ENCODE data around the gene ERC2. TPM values are rescaled to one million over a fixed set of nuclear protein-coding genes. Genes with fewer than 3 reads are reported as not detected.

ERC2 gene
- total and polyA plus RNA-seq, 2 donors (not counting 3 experiments of a cell fraction or from before 2014, with no cell fraction given), result 5.6 to 15.5 TPM

DNA sequence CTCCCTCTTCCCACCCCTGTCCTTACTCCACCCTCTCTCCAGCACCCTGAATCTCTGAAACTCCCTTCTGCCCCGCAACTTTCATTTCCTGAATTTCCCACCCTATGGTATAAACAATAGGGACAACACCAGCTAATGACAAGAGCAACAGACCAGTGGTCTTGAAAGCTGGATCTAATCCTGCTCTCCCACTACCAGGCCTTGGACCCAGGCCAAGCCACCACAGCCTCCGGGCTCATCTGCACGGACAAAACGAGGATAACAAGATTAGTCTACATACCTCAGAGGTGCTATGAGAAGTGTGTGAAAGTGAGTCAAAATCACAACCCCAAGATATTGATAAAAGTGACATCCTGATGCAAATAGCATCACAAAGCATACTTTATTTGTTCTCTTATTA lies 128.6 kb downstream of the ERC2 start:
- Histone ChIP-seq H2AFZ (ENCODE audit: low read depth, low read length) (no peak overlapping the region), H3K4me3 (replicated peaks in 1 of 3; ENCODE audit: insufficient read depth in 1 of 3, low read depth in 1 of 3, low read length in 3 of 3) (no peak overlapping the region), H3K9me1 (replicated peaks; ENCODE audit: control insufficient read depth, extremely low read depth, insufficient read depth, low read length) (no peaks in the 10 kb centered on the region), H3K4me1 (ENCODE audit: control insufficient read depth, extremely low read depth, insufficient read depth, low read length) (no peaks in the 10 kb centered on the region), H3K9me3 (replicated peaks; ENCODE audit: control insufficient read depth, insufficient read depth, low read length) (no peaks in the 10 kb centered on the region), H3K36me3 (ENCODE audit: control insufficient read depth in 2 of 2, extremely low read depth in 1 of 2, insufficient read depth in 2 of 2, low read length in 2 of 2) (no peaks in the 10 kb centered on the region), H3K27ac (ENCODE audit: insufficient read depth, low read depth, low read length) (no peak overlapping the region), H3K79me2 (ENCODE audit: control insufficient read depth, insufficient read depth, low read length) (no peaks in the 10 kb centered on the region), H4K20me1 (replicated peaks; ENCODE audit: control insufficient read depth, extremely low read depth, insufficient read depth, low read length) (peaks cover 2% of the 10 kb centered on the region), H3K27me3 (ENCODE audit: control insufficient read depth in 2 of 2, insufficient read depth in 2 of 2, low read length in 2 of 2) (no peaks in the 10 kb centered on the region), H3K9ac (replicated peaks; ENCODE audit: extremely low read depth, insufficient read depth, low read length) (no peak overlapping the region), H3K4me2 (ENCODE audit: insufficient read depth, low read length) (no peak overlapping the region)
- intact Hi-C loops (cut with micrococcal nuclease) (loop anchor here (1.0 kb wide), 2 partner anchors 108 to 155 kb away; no protein-coding TSS in a partner anchor), dilution Hi-C loops (cut with MboI; ENCODE audit: extremely low pct_ligation_motif_present, low sequenced_read_pairs) (no loop called here)
- TF ChIP-seq, protein P1, sequence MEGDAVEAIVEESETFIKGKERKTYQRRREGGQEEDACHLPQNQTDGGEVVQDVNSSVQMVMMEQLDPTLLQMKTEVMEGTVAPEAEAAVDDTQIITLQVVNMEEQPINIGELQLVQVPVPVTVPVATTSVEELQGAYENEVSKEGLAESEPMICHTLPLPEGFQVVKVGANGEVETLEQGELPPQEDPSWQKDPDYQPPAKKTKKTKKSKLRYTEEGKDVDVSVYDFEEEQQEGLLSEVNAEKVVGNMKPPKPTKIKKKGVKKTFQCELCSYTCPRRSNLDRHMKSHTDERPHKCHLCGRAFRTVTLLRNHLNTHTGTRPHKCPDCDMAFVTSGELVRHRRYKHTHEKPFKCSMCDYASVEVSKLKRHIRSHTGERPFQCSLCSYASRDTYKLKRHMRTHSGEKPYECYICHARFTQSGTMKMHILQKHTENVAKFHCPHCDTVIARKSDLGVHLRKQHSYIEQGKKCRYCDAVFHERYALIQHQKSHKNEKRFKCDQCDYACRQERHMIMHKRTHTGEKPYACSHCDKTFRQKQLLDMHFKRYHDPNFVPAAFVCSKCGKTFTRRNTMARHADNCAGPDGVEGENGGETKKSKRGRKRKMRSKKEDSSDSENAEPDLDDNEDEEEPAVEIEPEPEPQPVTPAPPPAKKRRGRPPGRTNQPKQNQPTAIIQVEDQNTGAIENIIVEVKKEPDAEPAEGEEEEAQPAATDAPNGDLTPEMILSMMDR (IDR thresholded peaks at IDR 0.05; ENCODE audit: extremely low read depth in 1 of 2, insufficient read depth in 1 of 2, low read depth in 1 of 2, low read length in 2 of 2), result no peak
- no peak for TF ChIP-seq JUN (IDR thresholded peaks at IDR 0.05; ENCODE audit: borderline replicate concordance, insufficient read depth, insufficient read length, low read depth)
- TF ChIP-seq FOS (IDR thresholded peaks at IDR 0.05; ENCODE audit: borderline replicate concordance, insufficient read depth, low read length), result no peak
- no peak for TF ChIP-seq MYC (IDR thresholded peaks at IDR 0.05; ENCODE audit: low read depth, low read length)
- TF ChIP-seq POLR2AphosphoS5 (IDR thresholded peaks at IDR 0.05; ENCODE audit: insufficient read depth, low read depth, low read length), result no peak
- TF ChIP-seq GATA2 (IDR thresholded peaks at IDR 0.05; ENCODE audit: insufficient read depth, insufficient read length, low read depth, low read length), result no peak
- TF ChIP-seq POLR2A (IDR thresholded peaks at IDR 0.05; ENCODE audit: low read depth, low read length), result no peak
- TF ChIP-seq, protein P2, sequence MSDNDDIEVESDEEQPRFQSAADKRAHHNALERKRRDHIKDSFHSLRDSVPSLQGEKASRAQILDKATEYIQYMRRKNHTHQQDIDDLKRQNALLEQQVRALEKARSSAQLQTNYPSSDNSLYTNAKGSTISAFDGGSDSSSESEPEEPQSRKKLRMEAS (IDR thresholded peaks at IDR 0.05; ENCODE audit: insufficient read depth, insufficient read length), result no peak
- TF ChIP-seq EZH2 (IDR thresholded peaks at IDR 0.05; ENCODE audit: borderline replicate concordance, low read depth, low read length, severe bottlenecking), result no peak
- FAIRE-seq (no peak), DNase-seq (ENCODE audit: low read depth, low spot score) (no peak)
- POLR2A ChIA-PET, result no interaction called here
- BruUV-seq (replicated peaks), result no TSS peak
- CTCF ChIA-PET, result interaction anchor here (0.7 to 4.3 kb wide), 15 partner anchors 8 to 1487 kb away, joined by 3 to 62 read pairs (median 12); no protein-coding TSS in a partner anchor
